ENCODE data around the gene HAUS1.
A peak's percentile ranks its signal among the peaks of the same experiment; 100 is the strongest.
"Not testable (repeated sequence)": the region's sequence is repeated elsewhere in the genome, so short reads cannot be mapped to it uniquely, and the experiment has no call there.

HAUS1 gene

GRCh38 chr18:46163091-46163490 is 58.9 kb downstream of the HAUS1 start:
- DNase-seq (ENCODE audit: insufficient read length, low spot score) (no peak), FAIRE-seq (no peak)
- no peak for TF ChIP-seq PAX5 (IDR thresholded peaks at IDR 0.05; ENCODE audit: insufficient read depth, low read length, severe bottlenecking)
- TF ChIP-seq TAF1 (IDR thresholded peaks at IDR 0.05; ENCODE audit: low read depth, low read length), result no peak
- no peak for TF ChIP-seq SPI1 (IDR thresholded peaks at IDR 0.05; ENCODE audit: low read depth, low read length)
- TF ChIP-seq POLR2A (IDR thresholded peaks at IDR 0.05; ENCODE audit: low read depth, low read length), result no peak
- no peak for TF ChIP-seq POLR2AphosphoS5 (IDR thresholded peaks at IDR 0.05; ENCODE audit: low read depth, low read length)
- no peak for TF ChIP-seq POU2F2 (IDR thresholded peaks at IDR 0.05; ENCODE audit: low read depth, low read length)

- no peak for FAIRE-seq
- no peak for DNase-seq (ENCODE audit: insufficient read length, low spot score)
- TF ChIP-seq POU2F2 (IDR thresholded peaks at IDR 0.05; ENCODE audit: low read depth, low read length) (no peak), PAX5 (IDR thresholded peaks at IDR 0.05; ENCODE audit: insufficient read depth, low read length, severe bottlenecking) (no peak), TAF1 (IDR thresholded peaks at IDR 0.05; ENCODE audit: low read depth, low read length) (no peak), POLR2A (IDR thresholded peaks at IDR 0.05; ENCODE audit: low read depth, low read length) (no peak), SPI1 (IDR thresholded peaks at IDR 0.05; ENCODE audit: low read depth, low read length) (no peak), POLR2AphosphoS5 (IDR thresholded peaks at IDR 0.05; ENCODE audit: low read depth, low read length) (no peak)
Observed at GRCh38 chr18:46163941-46164499, 59.8 kb downstream of the HAUS1 start.

GRCh38 chr18:46164502-46164901 is 60.3 kb downstream of the HAUS1 start:
- not testable (repeated sequence) for FAIRE-seq; DNase-seq (ENCODE audit: insufficient read length, low spot score)

- FAIRE-seq (no peak), DNase-seq (ENCODE audit: insufficient read length, low spot score) (no peak)
- TF ChIP-seq POLR2A (IDR thresholded peaks at IDR 0.05; ENCODE audit: low read depth, low read length) (no peak), POU2F2 (IDR thresholded peaks at IDR 0.05; ENCODE audit: low read depth, low read length) (no peak), POLR2AphosphoS5 (IDR thresholded peaks at IDR 0.05; ENCODE audit: low read depth, low read length) (no peak), PAX5 (IDR thresholded peaks at IDR 0.05; ENCODE audit: insufficient read depth, low read length, severe bottlenecking) (no peak), SPI1 (IDR thresholded peaks at IDR 0.05; ENCODE audit: low read depth, low read length) (no peak)
Observed at GRCh38 chr18:46164920-46165319, 60.7 kb downstream of the HAUS1 start.

- FAIRE-seq (no peak), DNase-seq (ENCODE audit: insufficient read length, low spot score) (no peak)
- TF ChIP-seq POU2F2 (IDR thresholded peaks at IDR 0.05; ENCODE audit: low read depth, low read length), result no peak
Observed at GRCh38 chr18:46166261-46166970, 62.2 kb downstream of the HAUS1 start.

- FAIRE-seq (peak; percentile 97), DNase-seq (ENCODE audit: insufficient read length, low spot score) (peak; percentile 51)
Observed at GRCh38 chr18:46167971-46168370, 63.8 kb downstream of the HAUS1 start.

GRCh38 chr18:46169464-46169941 is 65.3 kb downstream of the HAUS1 start:
- DNase-seq (ENCODE audit: insufficient read length, low spot score) (no peak), FAIRE-seq (no peak)
- TF ChIP-seq PAX5 (IDR thresholded peaks at IDR 0.05; ENCODE audit: insufficient read depth, low read length, severe bottlenecking) (no peak), SPI1 (IDR thresholded peaks at IDR 0.05; ENCODE audit: low read depth, low read length) (no peak), POU2F2 (IDR thresholded peaks at IDR 0.05; ENCODE audit: low read depth, low read length) (no peak), POLR2AphosphoS5 (IDR thresholded peaks at IDR 0.05; ENCODE audit: low read depth, low read length) (no peak), TAF1 (IDR thresholded peaks at IDR 0.05; ENCODE audit: low read depth, low read length) (no peak), POLR2A (IDR thresholded peaks at IDR 0.05; ENCODE audit: low read depth, low read length) (no peak)

More at GRCh38 chr18:46167971-46168370, 63.8 kb downstream of the HAUS1 start:
- TF ChIP-seq TAF1 (IDR thresholded peaks at IDR 0.05; ENCODE audit: low read depth, low read length) (no peak), PAX5 (IDR thresholded peaks at IDR 0.05; ENCODE audit: insufficient read depth, low read length, severe bottlenecking) (no peak), SPI1 (IDR thresholded peaks at IDR 0.05; ENCODE audit: low read depth, low read length) (peak; percentile 90), POLR2A (IDR thresholded peaks at IDR 0.05; ENCODE audit: low read depth, low read length) (no peak), POU2F2 (IDR thresholded peaks at IDR 0.05; ENCODE audit: low read depth, low read length) (peak; percentile 91), POLR2AphosphoS5 (IDR thresholded peaks at IDR 0.05; ENCODE audit: low read depth, low read length) (no peak)

- DNase-seq (ENCODE audit: insufficient read length, low spot score) (no peak), FAIRE-seq (no peak)
- TF ChIP-seq POU2F2 (IDR thresholded peaks at IDR 0.05; ENCODE audit: low read depth, low read length), result no peak
- no peak for TF ChIP-seq TAF1 (IDR thresholded peaks at IDR 0.05; ENCODE audit: low read depth, low read length)
- no peak for TF ChIP-seq SPI1 (IDR thresholded peaks at IDR 0.05; ENCODE audit: low read depth, low read length)
- no peak for TF ChIP-seq PAX5 (IDR thresholded peaks at IDR 0.05; ENCODE audit: insufficient read depth, low read length, severe bottlenecking)
- no peak for TF ChIP-seq POLR2A (IDR thresholded peaks at IDR 0.05; ENCODE audit: low read depth, low read length)
- no peak for TF ChIP-seq POLR2AphosphoS5 (IDR thresholded peaks at IDR 0.05; ENCODE audit: low read depth, low read length)
Observed at GRCh38 chr18:46171331-46171730, 67.1 kb downstream of the HAUS1 start.

- DNase-seq (ENCODE audit: insufficient read length, low spot score) (peak; percentile 92), FAIRE-seq (peak; percentile 86)
- TF ChIP-seq PAX5 (IDR thresholded peaks at IDR 0.05; ENCODE audit: insufficient read depth, low read length, severe bottlenecking), result peak; percentile 91
- TF ChIP-seq TAF1 (IDR thresholded peaks at IDR 0.05; ENCODE audit: low read depth, low read length), result peak; percentile 79
- TF ChIP-seq POLR2A (IDR thresholded peaks at IDR 0.05; ENCODE audit: low read depth, low read length), result peak; percentile 94
- peak; percentile 70 for TF ChIP-seq POU2F2 (IDR thresholded peaks at IDR 0.05; ENCODE audit: low read depth, low read length)
- TF ChIP-seq POLR2AphosphoS5 (IDR thresholded peaks at IDR 0.05; ENCODE audit: low read depth, low read length), result peak; percentile 92
- peak; percentile 68 for TF ChIP-seq SPI1 (IDR thresholded peaks at IDR 0.05; ENCODE audit: low read depth, low read length)
Observed at GRCh38 chr18:46173393-46174341, 69.5 kb downstream of the HAUS1 start.

All from GM12891 (cell line).